Activated T-helper 1 cell treated with anti-CD3 and anti-CD28 coated beads, Interleukin-12 subunit alpha, Interleukin-12 subunit beta, Interleukin-2, Interleukin-4 antibody, amounts not matched to agents 30 ng/mL and 10 ng/mL and 1 ng/mL, durations not matched to agents 14 hours and 24 hours and 36 hours (primary cell): Measurements from ENCODE around the gene TBX21. TPM values are rescaled to one million over a fixed set of nuclear protein-coding genes. Genes with fewer than 3 reads are reported as not detected.

ENCODE experiments used
- DNase-seq: peaks from one replicate; pipeline ENCODE4 v3.0.0; 2021; ENCODE audit warnings: low spot score
- H3K27ac Mint-ChIP-seq: one replicate; pipeline ENCODE4 v1.8.0; 2021; ENCODE audit warnings: mild to moderate bottlenecking, mixed read lengths
- H3K27me3 Mint-ChIP-seq: one replicate; pipeline ENCODE4 v1.8.0; 2022; ENCODE audit warnings: mild to moderate bottlenecking, moderate library complexity, mixed read lengths; ENCODE audit not compliant: insufficient read depth
- H3K36me3 Mint-ChIP-seq: one replicate; pipeline ENCODE4 v1.8.0; 2021; ENCODE audit warnings: low read depth, mixed read lengths
- H3K4me1 Mint-ChIP-seq: one replicate; pipeline ENCODE4 v1.8.0; 2021; ENCODE audit warnings: low read depth, mixed read lengths
- H3K4me3 Mint-ChIP-seq: one replicate; pipeline ENCODE4 v1.8.0; 2021; ENCODE audit warnings: mild to moderate bottlenecking, moderate library complexity, mixed read lengths
- H3K9me3 Mint-ChIP-seq: one replicate; pipeline ENCODE4 v1.8.0; 2021; ENCODE audit warnings: mixed read lengths
- intact Hi-C: fragments of 100-400 bp; cut with micrococcal nuclease; formaldehyde crosslinking; loops from one replicate; pipeline ENCODE4 v1.15.1; 2024
- total RNA-seq: library from RNA; stranded (reverse); gene quantifications from 2 replicates; pipeline ENCODE4 v1.2.3, GENCODE V29; 2022

TBX21 gene
- total RNA-seq, 1 donor from 2014 or later = 90.8 TPM

DNA sequence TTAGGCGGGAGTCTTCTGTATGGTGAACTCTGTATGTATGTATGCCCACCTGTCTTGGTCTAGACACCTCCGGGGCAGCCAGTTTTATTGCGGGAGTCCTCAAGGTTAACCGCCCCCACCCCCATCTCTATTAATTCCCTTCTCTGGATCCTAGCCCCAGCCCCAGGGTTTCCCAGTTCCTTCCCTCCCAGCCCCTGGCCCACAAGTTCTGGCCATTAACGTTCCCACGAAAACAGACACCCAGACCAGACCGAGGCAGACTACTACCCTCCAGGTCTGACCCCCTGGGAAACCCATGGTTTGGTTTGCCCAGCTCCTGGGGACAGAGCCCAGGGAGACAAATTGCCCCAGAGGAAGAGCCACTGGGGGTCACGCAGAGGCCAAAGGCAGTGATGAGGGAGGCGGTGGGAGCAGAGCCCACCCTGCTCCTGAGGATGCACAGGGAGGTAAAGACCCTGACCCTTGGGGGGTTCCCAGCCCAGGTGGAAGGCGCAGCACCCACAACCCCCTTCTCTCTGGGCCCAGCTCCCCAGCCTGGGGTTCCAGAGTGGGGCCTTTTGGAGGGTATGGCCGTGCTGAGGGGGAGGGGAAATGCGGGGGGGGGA is 30.5 kb upstream of the TBX21 start:
- Mint-ChIP-seq H3K27me3 (no peaks in the 10 kb centered on the region), H3K4me3 (peak overlapping the region; percentile 31), H3K36me3 (peaks cover 22% of the 10 kb centered on the region)

DNA sequence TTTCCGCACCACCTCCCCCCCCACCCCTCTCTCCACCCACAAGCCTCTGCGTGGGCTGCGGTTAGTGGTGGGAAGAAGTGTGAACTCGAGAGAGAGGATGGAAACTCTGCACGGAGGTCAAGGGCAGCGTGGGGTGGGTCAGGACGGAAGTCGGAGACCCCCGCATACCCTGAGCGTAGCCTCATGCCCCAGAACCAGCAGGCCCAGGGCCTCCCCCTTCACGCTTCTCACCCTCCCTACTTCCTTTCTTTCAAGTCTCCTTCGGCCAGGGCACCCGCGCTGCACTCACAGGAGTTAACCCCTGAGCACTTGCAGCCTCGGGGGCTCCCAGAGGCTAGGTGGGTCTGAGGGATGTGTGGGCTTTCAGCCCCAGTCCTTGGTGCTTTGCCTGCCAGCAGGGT is 29.8 kb upstream of the TBX21 start:
- DNase-seq = peak; percentile 45
- Mint-ChIP-seq H3K27ac (peak overlapping the region; percentile 84), H3K4me1 (peaks cover 88% of the 10 kb centered on the region), H3K36me3 (peaks cover 22% of the 10 kb centered on the region), H3K27me3 (no peaks in the 10 kb centered on the region), H3K9me3 (no peaks in the 10 kb centered on the region), H3K4me3 (peak overlapping the region; percentile 72)
- intact Hi-C loops = no loop called here

More for the DNA sequence above, 30.5 kb upstream of the TBX21 start:
- Mint-ChIP-seq H3K9me3 (no peaks in the 10 kb centered on the region), H3K4me1 (peaks cover 81% of the 10 kb centered on the region), H3K27ac (peak overlapping the region; percentile 87)
- DNase-seq = no peak
- intact Hi-C loops = no loop called here

GRCh38 chr17:47703671-47704070 is 29.4 kb upstream of the TBX21 start:
- DNase-seq = no peak
- peaks cover 85% of the 10 kb centered on the region for H3K4me1 Mint-ChIP-seq
- intact Hi-C loops = no loop called here
- H3K36me3 Mint-ChIP-seq = peaks cover 22% of the 10 kb centered on the region
- H3K9me3 Mint-ChIP-seq = no peaks in the 10 kb centered on the region
- H3K27ac Mint-ChIP-seq = peak overlapping the region; percentile 84
- H3K27me3 Mint-ChIP-seq = no peaks in the 10 kb centered on the region
- H3K4me3 Mint-ChIP-seq = peak overlapping the region; percentile 72

GRCh38 chr17:47704116-47704515 is 28.9 kb upstream of the TBX21 start:
- Mint-ChIP-seq H3K4me3 (peak overlapping the region; percentile 72), H3K36me3 (peaks cover 20% of the 10 kb centered on the region), H3K27me3 (no peaks in the 10 kb centered on the region), H3K9me3 (no peaks in the 10 kb centered on the region), H3K27ac (peak overlapping the region; percentile 84), H3K4me1 (peaks cover 81% of the 10 kb centered on the region)
- intact Hi-C loops = no loop called here
- DNase-seq = no peak

DNA sequence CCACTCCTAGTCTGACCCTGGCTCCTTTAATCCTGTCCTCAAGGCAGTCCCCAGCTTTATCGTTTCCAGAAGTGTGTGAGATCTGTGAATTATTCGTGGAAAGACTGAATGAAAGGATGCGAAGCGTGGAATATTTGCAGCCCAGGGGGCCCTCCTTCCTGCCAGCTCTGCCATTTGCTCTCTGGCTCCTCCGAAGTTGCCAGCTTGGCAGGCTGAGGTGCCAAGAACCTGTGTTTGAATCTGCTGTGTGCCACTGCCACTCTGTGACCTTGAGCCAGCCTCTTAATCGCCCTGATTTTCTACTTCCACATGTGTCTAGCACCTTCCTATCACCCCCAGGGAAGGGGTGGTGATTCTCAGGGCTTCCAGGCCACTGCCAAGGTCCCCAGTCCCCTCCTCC is 28.3 kb upstream of the TBX21 start:
- H3K36me3 Mint-ChIP-seq = peaks cover 22% of the 10 kb centered on the region
- H3K9me3 Mint-ChIP-seq = no peaks in the 10 kb centered on the region

DNA sequence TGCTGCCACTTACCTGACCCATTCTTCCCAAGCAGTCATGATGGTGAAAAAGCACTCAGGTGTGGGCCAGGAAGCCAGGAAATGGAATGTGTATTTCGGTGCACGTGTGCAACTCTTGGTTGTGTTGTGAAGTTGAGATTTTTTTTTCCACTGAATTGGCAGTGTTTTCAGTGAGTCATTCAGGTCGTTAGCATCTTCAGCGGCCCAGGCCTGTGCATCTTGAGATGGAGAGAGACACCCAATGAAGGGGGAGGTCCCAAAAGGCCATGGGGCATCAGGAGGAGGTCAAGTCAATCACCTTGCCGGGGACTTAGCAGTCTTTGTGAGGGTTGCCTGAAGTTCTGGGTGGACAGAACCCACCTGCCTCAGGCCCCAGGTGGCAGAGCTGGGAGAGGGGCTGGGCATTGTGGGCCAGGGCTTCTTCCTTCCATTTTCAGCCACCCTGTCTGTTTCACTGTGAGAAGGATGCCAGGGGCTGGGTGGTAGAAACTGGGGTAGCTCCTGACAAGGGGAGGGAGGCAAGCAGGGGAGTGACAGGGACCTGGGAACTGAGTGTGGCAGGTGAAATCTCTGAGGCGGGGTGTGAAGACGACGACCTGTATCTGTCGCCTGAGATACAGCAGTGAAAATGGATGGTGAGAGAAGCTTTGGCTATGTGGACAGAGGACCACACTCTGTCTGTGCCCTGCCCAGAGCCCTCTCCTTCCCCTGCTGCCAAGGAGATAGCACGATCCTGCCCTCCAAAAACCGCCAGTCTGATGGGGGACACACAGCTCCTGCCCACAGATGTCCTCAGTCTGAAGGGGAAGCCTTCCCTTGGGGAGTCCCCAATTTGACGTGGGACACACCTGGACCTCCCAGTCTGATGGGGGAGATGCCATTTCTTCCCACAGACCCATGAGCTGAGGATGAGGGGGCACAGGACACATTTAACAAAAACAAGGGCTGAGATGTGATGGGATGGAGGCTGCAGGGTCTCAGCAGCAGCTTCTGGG is 27.2 kb upstream of the TBX21 start:
- intact Hi-C loops = loop anchor here (1.0 kb wide), 3 partner anchors 11 to 27 kb away; partner anchors contain the start of gene TBX21
- peaks cover 26% of the 10 kb centered on the region for H3K36me3 Mint-ChIP-seq
- H3K27me3 Mint-ChIP-seq = no peaks in the 10 kb centered on the region
- DNase-seq = peak; percentile 44
- H3K4me3 Mint-ChIP-seq = peak overlapping the region; percentile 66
- H3K9me3 Mint-ChIP-seq = no peaks in the 10 kb centered on the region
- peaks cover 76% of the 10 kb centered on the region for H3K4me1 Mint-ChIP-seq
- peak overlapping the region; percentile 84 for H3K27ac Mint-ChIP-seq

More for the DNA sequence above, 28.3 kb upstream of the TBX21 start:
- intact Hi-C loops = loop anchor here (1.0 kb wide), 2 partner anchors 9 to 29 kb away; partner anchors contain the start of gene TBX21
- DNase-seq = no peak
- peak overlapping the region; percentile 72 for H3K4me3 Mint-ChIP-seq
- H3K4me1 Mint-ChIP-seq = peaks cover 74% of the 10 kb centered on the region
- H3K27ac Mint-ChIP-seq = peak overlapping the region; percentile 84
- no peaks in the 10 kb centered on the region for H3K27me3 Mint-ChIP-seq

DNA sequence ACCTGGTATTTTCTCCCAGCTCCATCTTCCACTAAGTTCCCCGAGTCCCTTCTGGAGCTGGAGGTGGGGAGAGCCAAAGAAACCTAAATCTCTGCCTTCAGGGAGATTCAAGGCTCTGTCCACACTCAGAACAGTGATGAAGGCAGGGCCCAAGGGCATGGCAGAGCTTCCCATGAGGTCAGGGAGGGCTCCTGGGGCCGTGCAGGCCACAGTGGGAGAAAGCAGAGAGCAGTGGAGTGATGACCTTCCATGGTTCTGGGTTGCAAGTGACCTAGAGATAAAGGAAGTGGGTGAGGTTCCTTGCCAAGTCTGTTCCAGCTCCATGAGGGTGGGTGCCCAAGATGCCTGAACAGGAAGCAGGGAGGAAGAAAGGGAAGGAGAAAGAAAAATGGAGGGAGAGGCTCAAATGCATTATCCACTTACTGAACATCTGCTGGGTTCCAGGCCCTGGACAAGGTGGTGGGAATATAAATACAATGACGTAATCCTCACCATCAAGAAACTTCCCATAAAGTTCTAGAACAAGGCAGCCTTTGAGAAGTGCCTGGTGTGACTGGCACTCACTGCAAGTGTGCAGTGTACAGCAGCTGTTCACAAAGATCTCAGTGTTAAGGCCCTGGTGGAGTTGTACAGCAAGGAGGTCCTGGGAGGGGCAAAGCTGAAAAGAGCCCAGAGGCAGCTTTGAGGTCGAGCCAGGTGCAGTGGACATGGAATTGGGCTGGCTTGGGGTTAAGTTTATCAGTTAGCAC is 25.8 kb upstream of the TBX21 start:
- H3K36me3 Mint-ChIP-seq = peaks cover 21% of the 10 kb centered on the region
- no peaks in the 10 kb centered on the region for H3K9me3 Mint-ChIP-seq
- H3K27ac Mint-ChIP-seq = peak overlapping the region; percentile 84
- intact Hi-C loops = no loop called here
- H3K4me1 Mint-ChIP-seq = peaks cover 71% of the 10 kb centered on the region
- no peak for DNase-seq
- peak overlapping the region; percentile 19 for H3K4me3 Mint-ChIP-seq
- no peaks in the 10 kb centered on the region for H3K27me3 Mint-ChIP-seq

DNA sequence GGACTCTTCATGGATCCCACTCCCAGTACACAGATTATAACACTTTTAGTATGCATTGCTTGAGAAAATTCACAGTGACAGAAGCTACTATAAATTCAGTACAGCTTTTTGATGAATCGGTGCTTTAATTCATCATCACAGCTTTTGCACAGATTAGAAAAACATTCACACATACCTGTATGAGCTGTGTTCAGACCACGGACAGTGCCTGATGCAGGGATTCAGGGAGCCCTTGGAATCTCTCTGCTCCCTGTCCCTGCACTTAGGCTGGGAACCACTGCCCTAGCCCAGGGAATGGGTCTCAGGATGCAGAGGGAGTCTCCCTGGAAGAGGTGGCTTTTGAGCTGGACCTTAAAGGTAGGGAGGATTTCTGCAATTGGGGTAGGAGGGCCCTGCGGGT is 25.2 kb upstream of the TBX21 start:
- peaks cover 70% of the 10 kb centered on the region for H3K4me1 Mint-ChIP-seq
- peaks cover 21% of the 10 kb centered on the region for H3K36me3 Mint-ChIP-seq
- no peak overlapping the region for H3K4me3 Mint-ChIP-seq
- no peaks in the 10 kb centered on the region for H3K27me3 Mint-ChIP-seq
- DNase-seq = no peak
- no peaks in the 10 kb centered on the region for H3K9me3 Mint-ChIP-seq
- H3K27ac Mint-ChIP-seq = no peak overlapping the region
- intact Hi-C loops = no loop called here

GRCh38 chr17:47708312-47708863 is 24.6 kb upstream of the TBX21 start:
- intact Hi-C loops = no loop called here

GRCh38 chr17:47708864-47709541 is 24.0 kb upstream of the TBX21 start:
- H3K27ac Mint-ChIP-seq = no peak overlapping the region
- no peak for DNase-seq
- intact Hi-C loops = no loop called here
- peaks cover 21% of the 10 kb centered on the region for H3K36me3 Mint-ChIP-seq
- H3K4me1 Mint-ChIP-seq = peaks cover 71% of the 10 kb centered on the region
- no peak overlapping the region for H3K4me3 Mint-ChIP-seq
- H3K9me3 Mint-ChIP-seq = no peaks in the 10 kb centered on the region
- H3K27me3 Mint-ChIP-seq = no peaks in the 10 kb centered on the region

More at GRCh38 chr17:47708312-47708863, 24.6 kb upstream of the TBX21 start:
- H3K9me3 Mint-ChIP-seq = no peaks in the 10 kb centered on the region
- H3K36me3 Mint-ChIP-seq = peaks cover 21% of the 10 kb centered on the region
- H3K27ac Mint-ChIP-seq = no peak overlapping the region
- H3K4me1 Mint-ChIP-seq = peaks cover 71% of the 10 kb centered on the region
- no peak overlapping the region for H3K4me3 Mint-ChIP-seq
- no peak for DNase-seq
- no peaks in the 10 kb centered on the region for H3K27me3 Mint-ChIP-seq

DNA sequence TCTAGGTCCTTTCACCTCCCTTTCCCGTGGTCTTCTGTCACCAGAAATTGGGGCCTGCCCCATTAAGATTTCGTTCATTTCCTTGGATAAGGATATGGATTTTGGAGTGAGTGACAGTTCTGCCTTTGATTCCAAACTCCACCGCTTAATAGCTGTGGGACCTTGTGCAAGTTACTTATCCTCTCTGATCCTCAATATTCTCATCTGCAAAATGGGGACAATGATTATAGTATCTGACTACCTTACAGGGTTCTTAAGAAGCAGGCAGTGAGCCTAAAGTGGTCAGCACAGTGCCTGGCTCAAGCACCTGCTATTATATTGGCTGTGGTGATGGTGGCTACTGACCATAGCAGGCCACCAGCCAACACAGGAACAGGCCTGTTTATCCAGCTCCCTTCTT is 23.4 kb upstream of the TBX21 start:
- Mint-ChIP-seq H3K4me3 (no peak overlapping the region), H3K36me3 (peaks cover 21% of the 10 kb centered on the region), H3K4me1 (peaks cover 71% of the 10 kb centered on the region), H3K9me3 (no peaks in the 10 kb centered on the region), H3K27me3 (no peaks in the 10 kb centered on the region), H3K27ac (no peak overlapping the region)
- intact Hi-C loops = no loop called here
- DNase-seq = no peak
